Suppressor macrophage treated with lipopolysaccharide for 4 hours (primary cell): Measurements from ENCODE around the gene EDIL3.
"Not testable (repeated sequence)": the region's sequence is repeated elsewhere in the genome, so short reads cannot be mapped to it uniquely, and the experiment has no call there.

Experiments
- DNase-seq: peaks from one replicate; pipeline ENCODE4 v3.0.0-alpha.2; 2020

EDIL3 gene

GRCh38 chr5:84378420-84378819, 6.3 kb downstream of the EDIL3 start:
- DNase-seq, result no peak

- DNase-seq, result no peak
Measured at GRCh38 chr5:84376346-84376745, 8.3 kb downstream of the EDIL3 start.

DNA sequence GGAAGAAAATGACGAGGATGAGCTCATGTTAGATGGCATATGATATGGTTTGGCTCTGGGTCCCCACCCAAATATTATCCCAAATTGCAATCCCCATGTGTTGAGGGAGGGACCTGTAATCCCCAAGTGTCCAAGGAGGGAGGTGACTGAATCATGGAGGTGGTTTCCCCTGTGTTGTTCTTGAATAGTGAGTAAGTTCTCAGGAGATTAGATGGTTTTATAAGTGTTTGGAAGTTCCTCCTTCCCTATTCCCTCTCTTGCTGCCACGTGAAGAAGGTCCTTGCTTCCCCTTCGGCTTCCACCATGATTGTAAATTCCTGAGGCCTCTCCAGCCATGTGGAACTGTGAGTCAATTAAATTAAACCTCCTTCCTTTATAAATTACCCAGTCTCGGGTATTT, 10.1 kb downstream of the EDIL3 start:
- DNase-seq, result no peak

DNA sequence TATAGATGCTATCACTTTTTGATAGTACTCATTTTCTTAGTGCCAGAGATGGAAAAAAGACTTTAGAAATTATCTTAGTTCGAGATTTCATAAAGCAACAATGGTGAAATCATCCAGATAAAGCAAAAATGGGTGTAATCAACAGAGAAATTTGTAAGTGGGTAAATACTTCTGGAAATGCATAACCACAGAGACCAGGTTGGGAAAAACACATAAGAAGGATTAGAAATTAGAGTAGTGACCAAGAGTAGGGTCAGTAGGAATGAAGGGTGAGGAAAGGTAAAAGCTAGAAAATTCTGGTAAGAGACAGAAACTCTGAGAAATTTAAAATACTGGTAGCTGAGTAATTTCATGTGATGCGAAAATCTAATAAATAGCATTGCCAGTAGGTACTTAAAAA, 11.2 kb downstream of the EDIL3 start:
- DNase-seq, result no peak

DNA sequence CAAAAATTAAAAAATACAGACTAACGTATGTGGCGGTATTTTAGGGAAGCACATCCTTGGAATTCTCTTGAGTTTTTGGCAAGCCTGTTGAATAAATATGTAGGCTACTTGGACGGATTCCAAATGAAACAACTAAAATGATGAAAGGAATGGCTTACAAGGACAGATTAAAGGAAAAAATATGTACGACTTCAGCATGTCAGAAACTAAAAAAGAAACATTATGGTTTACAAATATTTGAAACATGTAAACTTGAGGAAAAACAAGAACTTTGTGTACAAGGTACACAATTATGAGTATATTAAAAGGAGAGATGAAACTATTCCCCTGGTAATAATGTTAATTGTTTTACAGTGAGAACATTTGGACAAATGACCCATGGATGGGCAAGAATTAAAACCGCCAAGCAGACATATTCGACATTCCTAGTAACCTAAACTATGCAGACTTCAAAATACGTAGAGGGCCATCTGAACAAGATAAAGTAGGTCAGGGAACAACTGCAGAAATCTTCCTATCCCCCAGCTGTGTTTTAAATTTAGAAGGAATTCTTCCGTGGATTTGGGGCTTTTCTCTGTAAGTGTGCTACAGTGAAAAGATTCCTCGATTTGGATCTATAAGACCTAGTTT, 12.5 kb downstream of the EDIL3 start:
- DNase-seq, result no peak

DNA sequence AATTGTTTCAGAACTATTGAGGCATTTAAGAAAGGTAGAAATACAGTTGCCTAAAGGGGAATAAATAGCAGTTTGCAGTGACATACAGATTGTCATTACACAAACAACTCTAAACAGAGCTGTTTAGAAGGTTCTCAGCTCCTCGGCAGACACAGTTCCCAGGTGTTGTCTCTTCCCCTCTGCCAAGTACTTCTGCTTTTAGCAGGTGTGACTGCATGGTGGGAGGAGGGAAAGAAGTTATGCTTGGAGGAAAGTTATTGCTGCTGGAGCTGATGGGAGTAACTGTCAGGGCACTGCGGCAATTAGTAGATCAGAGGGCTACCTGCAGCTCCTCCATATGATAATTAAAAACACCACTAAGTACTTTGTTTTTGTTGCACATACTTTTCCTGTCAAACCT, 14.5 kb downstream of the EDIL3 start:
- no peak for DNase-seq

- DNase-seq, result no peak
Measured at GRCh38 chr5:84364043-84364442, 20.6 kb downstream of the EDIL3 start.

GRCh38 chr5:84362061-84362720, 22.5 kb downstream of the EDIL3 start:
- DNase-seq, result no peak

DNA sequence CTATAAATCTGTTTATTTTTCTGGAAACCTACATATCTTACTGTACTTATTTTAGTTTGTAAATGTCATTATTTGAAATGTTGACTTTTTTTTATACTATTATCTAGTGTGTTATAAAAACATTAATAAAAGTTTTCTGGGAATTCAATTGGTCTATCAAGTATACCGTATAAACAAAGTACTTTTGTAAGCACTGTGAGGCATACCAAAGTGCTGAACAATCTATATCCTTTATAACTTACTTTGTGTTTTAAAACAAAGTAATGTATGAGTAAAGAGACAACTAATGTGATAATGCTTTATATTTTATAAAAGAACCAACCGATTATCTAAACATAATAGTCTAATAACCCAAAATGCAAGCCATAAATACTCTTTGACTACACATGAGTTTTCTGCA, 23.1 kb downstream of the EDIL3 start:
- no peak for DNase-seq

DNA sequence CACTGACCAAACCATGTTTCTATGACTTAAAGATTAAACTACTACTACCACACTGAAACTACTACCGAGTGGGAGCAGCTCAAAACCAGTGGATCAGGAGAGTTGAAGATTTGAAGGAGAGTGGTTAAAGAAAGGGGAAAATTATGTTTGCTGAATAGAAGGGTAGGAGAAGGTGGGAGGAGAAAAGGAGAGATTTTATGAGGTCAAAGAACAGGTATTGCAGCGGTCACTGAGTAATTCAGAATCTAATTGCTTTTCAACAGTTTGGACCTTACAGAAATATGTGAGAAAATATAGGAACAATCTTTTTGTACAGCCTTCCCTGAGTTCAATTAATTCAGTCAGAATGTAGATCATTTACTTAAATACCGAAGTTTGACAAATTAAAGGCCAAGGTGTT, 24.6 kb downstream of the EDIL3 start:
- DNase-seq, result no peak

- DNase-seq, result no peak
Measured at GRCh38 chr5:84354101-84354500, 30.6 kb downstream of the EDIL3 start.

- no peak for DNase-seq
Measured at GRCh38 chr5:84344788-84345187, 39.9 kb downstream of the EDIL3 start.

DNA sequence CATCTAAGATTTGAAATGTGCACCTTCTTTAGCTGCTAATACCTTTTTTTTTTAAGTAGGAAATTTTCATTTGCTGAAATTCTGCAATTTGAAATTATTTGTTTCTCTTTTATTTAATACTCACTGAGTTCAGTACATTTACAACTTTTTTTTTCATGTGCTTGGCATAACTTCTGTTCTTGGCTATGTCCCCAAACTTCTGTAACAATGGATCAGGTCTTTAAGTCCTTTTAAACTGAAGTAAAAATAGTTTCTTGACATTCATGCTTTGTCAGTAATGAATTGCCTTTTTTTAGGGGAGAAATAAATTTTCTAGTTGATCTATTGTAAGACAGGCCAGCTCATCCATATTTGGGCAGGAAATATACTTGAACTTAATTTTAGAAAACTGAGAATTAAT, 41.5 kb downstream of the EDIL3 start:
- no peak for DNase-seq

GRCh38 chr5:84332106-84332505, 52.6 kb downstream of the EDIL3 start:
- DNase-seq, result no peak

DNA sequence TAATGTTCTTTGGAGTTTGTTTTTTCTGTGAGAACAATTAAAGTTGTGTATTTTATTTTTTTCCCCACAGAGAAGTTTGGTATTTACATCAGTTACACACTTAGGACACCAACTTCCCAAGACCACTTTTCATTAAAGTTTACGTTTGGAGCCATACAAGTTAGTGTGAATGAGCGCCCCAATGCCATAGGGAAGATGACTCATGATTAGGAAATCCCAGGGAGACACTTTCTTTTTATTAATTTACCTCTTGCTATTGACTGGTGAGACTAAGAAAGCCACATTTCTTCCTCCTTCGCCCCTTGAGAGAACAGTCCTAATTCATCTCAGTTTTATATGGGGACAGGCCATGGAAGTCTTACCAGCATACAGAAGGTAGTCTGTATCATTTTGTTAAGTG, 57.1 kb downstream of the EDIL3 start:
- DNase-seq, result no peak

DNA sequence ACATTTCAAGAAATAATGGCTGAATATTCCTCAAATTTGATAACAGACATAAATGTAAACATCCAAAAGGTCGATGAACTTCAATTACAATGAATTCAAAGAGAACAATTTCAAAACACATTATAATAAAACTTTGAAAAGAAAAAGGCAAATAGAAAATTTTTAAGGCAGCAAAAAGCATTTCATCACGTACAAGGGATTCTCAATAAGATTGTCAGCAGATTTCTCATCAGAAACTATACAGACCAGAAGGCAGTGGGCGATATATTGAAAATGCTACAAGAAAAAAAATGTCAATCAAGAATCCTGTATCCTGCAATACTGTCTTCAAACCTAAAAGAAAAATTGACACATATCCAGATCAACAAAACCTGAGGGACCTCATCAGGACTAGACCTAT, 62.0 kb downstream of the EDIL3 start:
- no peak for DNase-seq

DNA sequence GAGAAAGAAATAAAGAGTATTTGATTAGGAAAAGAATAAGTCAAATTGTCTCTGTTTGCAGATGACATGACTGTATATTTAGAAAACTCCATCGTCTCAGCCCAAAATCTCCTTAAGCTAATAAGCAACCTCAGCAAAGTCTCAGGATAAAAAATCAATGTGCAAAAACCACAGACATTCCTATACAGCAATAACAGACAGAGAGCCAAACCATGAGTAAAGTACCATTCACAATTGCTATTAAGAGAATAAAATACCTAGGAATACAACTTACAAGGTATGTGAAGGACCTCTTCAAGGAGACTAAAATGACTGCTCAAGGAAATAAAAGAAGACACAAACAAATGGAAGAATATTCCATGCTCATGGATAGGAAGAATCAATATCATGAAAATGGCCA, 66.9 kb downstream of the EDIL3 start:
- not testable (repeated sequence) for DNase-seq

GRCh38 chr5:84312280-84312679, 72.4 kb downstream of the EDIL3 start:
- DNase-seq, result not testable (repeated sequence)

- DNase-seq, result not testable (repeated sequence)
Measured at GRCh38 chr5:84309850-84310249, 74.8 kb downstream of the EDIL3 start.

DNA sequence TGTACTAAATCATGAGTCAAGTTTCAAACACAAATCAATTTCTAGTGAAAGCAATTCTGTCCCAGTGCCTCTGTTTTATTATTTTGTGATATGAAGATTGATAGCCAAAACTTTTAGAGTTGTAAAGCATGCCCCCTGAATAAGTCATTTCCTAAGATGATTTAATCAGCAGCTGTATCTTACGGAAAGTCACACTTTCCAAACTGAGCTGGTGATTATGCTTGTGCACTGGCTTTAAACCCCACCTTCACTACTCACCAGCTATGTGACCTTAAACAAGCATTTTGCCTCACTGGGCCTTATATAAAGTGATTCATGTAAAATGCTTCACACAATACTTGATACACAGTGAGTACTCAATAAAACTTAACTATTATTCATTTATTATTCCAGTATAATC, 78.1 kb downstream of the EDIL3 start:
- no peak for DNase-seq

GRCh38 chr5:84304599-84304998, 80.1 kb downstream of the EDIL3 start:
- no peak for DNase-seq

DNA sequence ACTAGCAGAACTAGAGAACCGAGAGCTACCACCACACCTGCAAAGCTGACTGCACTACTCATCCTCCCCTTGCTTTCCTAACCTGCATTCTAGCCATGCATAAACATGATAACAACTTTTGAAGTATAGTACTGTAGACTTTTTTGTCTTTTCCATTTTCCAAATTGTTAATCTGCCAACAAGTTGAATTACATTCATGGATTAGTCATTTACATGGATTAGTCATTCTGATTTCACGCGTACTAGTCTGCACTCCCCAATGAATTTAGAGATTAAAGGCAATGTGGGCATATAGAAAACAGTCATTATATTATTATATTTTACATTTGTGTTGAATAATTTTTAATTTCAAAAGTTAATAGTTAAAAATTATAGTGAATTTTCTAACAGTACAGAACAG, 81.4 kb downstream of the EDIL3 start:
- no peak for DNase-seq

- no peak for DNase-seq
Measured at GRCh38 chr5:84301535-84301934, 83.1 kb downstream of the EDIL3 start.

DNA sequence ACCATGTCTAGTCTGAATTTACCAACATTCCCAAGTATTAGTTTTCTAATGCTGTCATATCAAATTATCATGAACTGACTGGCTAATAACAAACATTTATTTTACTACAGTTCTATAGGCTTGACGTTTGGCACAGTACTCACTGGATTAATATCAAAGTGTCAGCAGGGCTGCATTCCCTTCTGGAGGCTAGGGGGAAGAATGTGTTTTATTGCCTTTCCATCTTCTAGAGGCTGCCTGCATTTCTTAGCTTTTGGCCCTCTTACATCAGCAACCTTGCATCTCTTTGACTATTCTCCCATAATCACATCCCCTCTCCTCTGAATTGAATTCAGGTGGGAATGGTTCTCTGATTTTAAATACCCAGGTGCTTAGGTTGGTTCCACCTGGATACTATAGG, 84.7 kb downstream of the EDIL3 start:
- no peak for DNase-seq

- no peak for DNase-seq
Measured at GRCh38 chr5:84298628-84299027, 86.1 kb downstream of the EDIL3 start.
